H1 (cell line): ENCODE results near the gene FXYD5. TPM values are rescaled to one million over a fixed set of nuclear protein-coding genes. Genes with fewer than 3 reads are reported as not detected.

ENCODE experiments used
- CTCF ChIP-seq, 3 experiments: IDR thresholded peaks; 1 replicate in 2 of 3; 2 replicates in 1 of 3; pipeline versions ENCODE4 v1.5.1 to v1.6.1; 2011; ENCODE audit warnings: low read length in 3 of 3, mild to moderate bottlenecking in 3 of 3, inconsistent platforms in 2 of 3, low read depth in 1 of 3, moderate library complexity in 1 of 3; ENCODE audit not compliant: insufficient read depth in 1 of 3; ENCODE audit errors: control extremely low read depth in 1 of 3
- GABPA ChIP-seq: IDR thresholded peaks from 2 replicates; pipeline ENCODE4 v1.6.1; 2011; ENCODE audit warnings: mild to moderate bottlenecking, low read length, moderate library complexity, borderline replicate concordance; ENCODE audit not compliant: insufficient read depth
- GTF2F1 ChIP-seq: IDR thresholded peaks from 2 replicates; pipeline ENCODE4 v1.6.1; 2012; ENCODE audit warnings: low read depth, low read length, improper control_type of control experiment, borderline replicate concordance
- MAX ChIP-seq: IDR thresholded peaks from 2 replicates; pipeline ENCODE4 v1.6.1; 2012; ENCODE audit warnings: inconsistent platforms
- SP1 ChIP-seq: IDR thresholded peaks from 2 replicates; pipeline ENCODE4 v1.6.1; 2011; ENCODE audit warnings: low read depth, low read length
- TAF1 ChIP-seq: IDR thresholded peaks from 2 replicates; pipeline ENCODE4 v1.6.1; 2011; ENCODE audit warnings: mild to moderate bottlenecking, low read depth, low read length
- polyA plus RNA-seq, 7 experiments: library from polyadenylated mRNA; depleted of rRNA in 3 of 7; stranded (reverse) in 5 of 7; unstranded in 2 of 7; fragments of >200 nt in 5 of 7; fragments of 200-250 nt in 2 of 7; gene quantifications; 1 replicate in 5 of 7; 2 replicates in 1 of 7; 4 replicates in 1 of 7; pipeline versions ENCODE4 v1.2.1 to v1.2.3, GENCODE V29; 2011 to 2013; ENCODE audit warnings: missing spikeins in 2 of 7, mixed read lengths in 2 of 7
- total RNA-seq: library from RNA; stranded (reverse); fragmentation: NEBNext Ultra II Directional; extraction: Animal tissue kit (Norgen Biotek cat#: 25700); gene quantifications from 2 replicates; pipeline ENCODE4 v1.2.1, GENCODE V29; 2021

The FXYD5 gene
- total and polyA plus RNA-seq, 2 of the 8 experiments (the other 6 are each of a cell fraction or from before 2014, with no cell fraction given), result 99.0 to 191 TPM

- TF ChIP-seq CTCF (IDR thresholded peaks at IDR 0.05; ENCODE audit: control extremely low read depth in 1 of 3, insufficient read depth in 1 of 3, low read depth in 1 of 3, low read length in 3 of 3) (peak; percentile 91 to 94 (median 94)), GTF2F1 (no peak), MAX (peak; percentile 25; the same call in 1 of the 2 replicates), TAF1 (no peak), SP1 (0 out of 2 replicates have a peak, but pooled peaks have one; percentile 29), GABPA (peak; percentile 64; the same call in 1 of the 2 replicates)
Observed at GRCh38 chr19:35135389-35135909, 19.1 kb upstream of the FXYD5 start (continued).
